Measurements from ENCODE around the gene TBCK.

GRCh38 chr4:105991726-105992125 is 324.3 kb downstream of the TBCK start:
- TF ChIP-seq NFYB (CRISPR knock-in tag; conservative IDR thresholded peaks at IDR 0.05; ENCODE audit: low read depth), result no peak
- no peak for TF ChIP-seq MYBL2 (CRISPR knock-in tag; IDR thresholded peaks at IDR 0.05)
- TF ChIP-seq CTCF (IDR thresholded peaks at IDR 0.05), result no peak
- no peak for TF ChIP-seq ZNF121 (CRISPR knock-in tag; IDR thresholded peaks at IDR 0.05)
- TF ChIP-seq NFE2L1 (CRISPR knock-in tag; IDR thresholded peaks at IDR 0.05), result no peak
- TF ChIP-seq NR1H2 (CRISPR knock-in tag; IDR thresholded peaks at IDR 0.05), result no peak
- no peak for TF ChIP-seq ZNF396 (CRISPR knock-in tag; IDR thresholded peaks at IDR 0.05; ENCODE audit: borderline replicate concordance)
- no peak for TF ChIP-seq IRF2 (CRISPR knock-in tag; IDR thresholded peaks at IDR 0.05; ENCODE audit: borderline replicate concordance, low read depth)
- no peak for TF ChIP-seq ESRRA (CRISPR knock-in tag; IDR thresholded peaks at IDR 0.05; ENCODE audit: borderline replicate concordance)
- TF ChIP-seq ZBTB21 (CRISPR knock-in tag; IDR thresholded peaks at IDR 0.05; ENCODE audit: borderline replicate concordance), result no peak
- TF ChIP-seq TP53 (CRISPR knock-in tag; IDR thresholded peaks at IDR 0.05), result no peak

All from WTC11 (cell line).